MM.1S (cell line): ENCODE measurements around the gene HRG.

ENCODE experiments used
- DNase-seq: peaks from one replicate; pipeline ENCODE4 v3.0.0-alpha.2; 2015
- H2AFZ ChIP-seq: fragments of 300-600 bp; sonication (generic); 2 replicates; pipeline ENCODE4 v1.6.0; 2016; ENCODE audit warnings: antibody characterized with exemption, low read length
- H3F3A ChIP-seq: fragments of 300-600 bp; sonication (generic); 2 replicates; pipeline ENCODE4 v1.6.1; 2016; ENCODE audit warnings: mild to moderate bottlenecking, antibody characterized with exemption, low read length, moderate library complexity, mixed read lengths; ENCODE audit not compliant: insufficient read depth
- H3K27ac ChIP-seq: fragments of 300-600 bp; sonication (generic); 2 replicates; pipeline ENCODE4 v1.5.1; 2016; ENCODE audit warnings: mild to moderate bottlenecking, low read length
- H3K27me3 ChIP-seq: fragments of 300-600 bp; sonication (generic); replicated peaks from 2 replicates; pipeline ENCODE4 v1.6.0; 2016; ENCODE audit warnings: low read length; ENCODE audit not compliant: insufficient read depth
- H3K36me3 ChIP-seq: fragments of 300-600 bp; sonication (generic); replicated peaks from 2 replicates; pipeline ENCODE4 v1.6.1; 2016; ENCODE audit warnings: mild to moderate bottlenecking, low read length, mixed read lengths; ENCODE audit not compliant: insufficient read depth
- H3K4me1 ChIP-seq: fragments of 300-600 bp; sonication (generic); 2 replicates; pipeline ENCODE4 v1.6.1; 2016; ENCODE audit warnings: low read length, mixed read lengths
- H3K4me2 ChIP-seq: fragments of 300-600 bp; sonication (generic); 2 replicates; pipeline ENCODE4 v1.6.0; 2016; ENCODE audit warnings: low read depth, low read length
- H3K4me3 ChIP-seq: fragments of 300-600 bp; sonication (generic); 2 replicates; pipeline ENCODE4 v1.5.1; 2016; ENCODE audit warnings: low read length, mixed read lengths
- H3K79me2 ChIP-seq: fragments of 300-600 bp; sonication (generic); 2 replicates; pipeline ENCODE4 v1.6.1; 2016; ENCODE audit warnings: mixed run types, low read length, mixed read lengths
- H3K9ac ChIP-seq: fragments of 300-600 bp; sonication (generic); 2 replicates; pipeline ENCODE4 v1.6.1; 2016; ENCODE audit warnings: low read length, mixed read lengths
- H3K9me2 ChIP-seq: fragments of 300-600 bp; sonication (generic); replicated peaks from 2 replicates; pipeline ENCODE4 v1.6.1; 2016; ENCODE audit warnings: mild to moderate bottlenecking, low read length, mixed read lengths; ENCODE audit not compliant: insufficient read depth
- H3K9me3 ChIP-seq: fragments of 300-600 bp; sonication (generic); replicated peaks from 2 replicates; pipeline ENCODE4 v1.6.1; 2016; ENCODE audit warnings: mild to moderate bottlenecking, low read length, mixed read lengths; ENCODE audit not compliant: insufficient read depth
- H4K20me1 ChIP-seq: fragments of 300-600 bp; sonication (generic); 2 replicates; pipeline ENCODE4 v1.6.1; 2016; ENCODE audit warnings: mild to moderate bottlenecking, low read length, moderate library complexity, mixed read lengths; ENCODE audit not compliant: insufficient read depth
- EZH2 ChIP-seq: fragments of 300-600 bp; sonication (generic); optimal IDR thresholded peaks from 2 replicates; pipeline ENCODE3; 2017; ENCODE audit warnings: low read depth, mild to moderate bottlenecking, antibody characterized with exemption, low read length, mixed read lengths
- EZH2phosphoT487 ChIP-seq: fragments of 300-600 bp; sonication (generic); IDR thresholded peaks from 2 replicates; pipeline ENCODE4 v1.6.1; 2018; ENCODE audit warnings: antibody characterized with exemption, low read length
- TF ChIP-seq, protein P1 (sequence below): fragments of 300-600 bp; sonication (generic); IDR thresholded peaks from 2 replicates; pipeline ENCODE4 v1.5.1; 2016; ENCODE audit warnings: antibody characterized with exemption, low read length, mixed read lengths

The HRG gene

DNA sequence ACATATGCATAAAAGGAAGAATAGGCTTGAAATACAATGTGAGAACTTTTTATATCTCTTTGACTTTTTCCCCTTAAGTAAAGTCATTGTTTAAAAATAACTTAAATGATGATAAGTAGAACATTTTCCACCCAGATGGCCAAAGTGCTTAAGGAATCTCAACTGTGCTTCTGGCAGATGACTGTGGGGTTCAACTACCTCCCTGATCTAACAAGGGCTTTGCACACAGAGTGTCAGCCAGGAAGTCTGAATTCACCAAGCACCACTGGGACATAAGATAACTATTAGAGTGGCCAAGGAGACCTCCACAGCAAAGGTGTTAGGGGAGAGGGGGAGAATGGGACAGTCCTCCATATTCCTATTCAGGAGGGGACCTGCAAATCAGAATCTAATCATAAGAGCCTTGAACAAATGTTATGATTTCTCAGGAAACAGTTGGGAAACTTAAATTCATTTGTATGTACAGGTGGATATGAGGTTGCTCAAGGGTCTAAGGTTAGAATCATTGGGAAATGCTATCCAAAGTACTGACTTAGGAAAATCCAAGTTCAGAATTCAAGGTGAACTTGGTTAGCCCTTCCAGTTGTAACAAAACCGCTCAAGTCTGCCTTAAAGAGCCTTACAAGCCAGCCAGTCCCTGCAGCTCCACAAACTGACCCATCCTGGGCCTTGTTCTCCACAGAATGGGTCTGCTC is 25.9 kb upstream of the HRG start, which contains the start of gene FETUB:
TSS of gene FETUB (plus strand) at position 622 of the 695 bp plus-strand sequence. CDS start at position 684, 62 bp downstream.
- H3F3A ChIP-seq = peaks cover 11% of the 10 kb centered on the region

DNA sequence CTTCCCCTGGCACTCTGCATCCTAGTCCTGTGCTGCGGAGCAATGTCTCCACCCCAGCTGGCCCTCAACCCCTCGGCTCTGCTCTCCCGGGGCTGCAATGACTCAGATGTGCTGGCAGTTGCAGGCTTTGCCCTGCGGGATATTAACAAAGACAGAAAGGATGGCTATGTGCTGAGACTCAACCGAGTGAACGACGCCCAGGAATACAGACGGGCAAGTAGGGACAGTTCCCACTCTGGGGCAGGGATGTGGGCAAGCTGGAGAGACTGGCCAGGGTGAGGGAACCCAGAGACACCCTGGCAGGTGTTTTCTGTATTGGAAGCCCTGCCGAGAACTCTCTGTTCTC is 25.4 kb upstream of the HRG start:
- no peak overlapping the region for H2AFZ ChIP-seq
- H3K27me3 ChIP-seq = no peaks in the 10 kb centered on the region
- no peak overlapping the region for H3K4me2 ChIP-seq
- peaks cover 37% of the 10 kb centered on the region for H3K4me1 ChIP-seq
- no peaks in the 10 kb centered on the region for H3K9me2 ChIP-seq
- no peaks in the 10 kb centered on the region for H3K9me3 ChIP-seq
- no peaks in the 10 kb centered on the region for H3K79me2 ChIP-seq
- no peak overlapping the region for H3K4me3 ChIP-seq
- peaks cover 11% of the 10 kb centered on the region for H3F3A ChIP-seq
- no peaks in the 10 kb centered on the region for H4K20me1 ChIP-seq
- no peak overlapping the region for H3K27ac ChIP-seq
- no peak overlapping the region for H3K9ac ChIP-seq
- DNase-seq = no peak
- TF ChIP-seq, protein P1, sequence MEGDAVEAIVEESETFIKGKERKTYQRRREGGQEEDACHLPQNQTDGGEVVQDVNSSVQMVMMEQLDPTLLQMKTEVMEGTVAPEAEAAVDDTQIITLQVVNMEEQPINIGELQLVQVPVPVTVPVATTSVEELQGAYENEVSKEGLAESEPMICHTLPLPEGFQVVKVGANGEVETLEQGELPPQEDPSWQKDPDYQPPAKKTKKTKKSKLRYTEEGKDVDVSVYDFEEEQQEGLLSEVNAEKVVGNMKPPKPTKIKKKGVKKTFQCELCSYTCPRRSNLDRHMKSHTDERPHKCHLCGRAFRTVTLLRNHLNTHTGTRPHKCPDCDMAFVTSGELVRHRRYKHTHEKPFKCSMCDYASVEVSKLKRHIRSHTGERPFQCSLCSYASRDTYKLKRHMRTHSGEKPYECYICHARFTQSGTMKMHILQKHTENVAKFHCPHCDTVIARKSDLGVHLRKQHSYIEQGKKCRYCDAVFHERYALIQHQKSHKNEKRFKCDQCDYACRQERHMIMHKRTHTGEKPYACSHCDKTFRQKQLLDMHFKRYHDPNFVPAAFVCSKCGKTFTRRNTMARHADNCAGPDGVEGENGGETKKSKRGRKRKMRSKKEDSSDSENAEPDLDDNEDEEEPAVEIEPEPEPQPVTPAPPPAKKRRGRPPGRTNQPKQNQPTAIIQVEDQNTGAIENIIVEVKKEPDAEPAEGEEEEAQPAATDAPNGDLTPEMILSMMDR = no peak
- TF ChIP-seq EZH2phosphoT487 = no peak
- TF ChIP-seq EZH2 = no peak
- no peaks in the 10 kb centered on the region for H3K36me3 ChIP-seq

More for the DNA sequence above, 25.9 kb upstream of the HRG start, which contains the start of gene FETUB:
- Histone ChIP-seq H3K4me1 (peaks cover 33% of the 10 kb centered on the region), H2AFZ (no peak within 1 kb of the TSS), H3K9me3 (no peaks in the 10 kb centered on the region), H3K4me3 (no peak within 1 kb of the TSS), H3K27me3 (no peaks in the 10 kb centered on the region), H4K20me1 (no peaks in the 10 kb centered on the region), H3K9me2 (no peaks in the 10 kb centered on the region), H3K9ac (no peak within 1 kb of the TSS), H3K27ac (no peak within 1 kb of the TSS), H3K4me2 (no peak within 1 kb of the TSS), H3K79me2 (no peaks in the 10 kb centered on the region), H3K36me3 (no peaks in the 10 kb centered on the region)
- no peak for DNase-seq
- no peak for TF ChIP-seq EZH2
- TF ChIP-seq, protein P1 = no peak
- no peak for TF ChIP-seq EZH2phosphoT487

DNA sequence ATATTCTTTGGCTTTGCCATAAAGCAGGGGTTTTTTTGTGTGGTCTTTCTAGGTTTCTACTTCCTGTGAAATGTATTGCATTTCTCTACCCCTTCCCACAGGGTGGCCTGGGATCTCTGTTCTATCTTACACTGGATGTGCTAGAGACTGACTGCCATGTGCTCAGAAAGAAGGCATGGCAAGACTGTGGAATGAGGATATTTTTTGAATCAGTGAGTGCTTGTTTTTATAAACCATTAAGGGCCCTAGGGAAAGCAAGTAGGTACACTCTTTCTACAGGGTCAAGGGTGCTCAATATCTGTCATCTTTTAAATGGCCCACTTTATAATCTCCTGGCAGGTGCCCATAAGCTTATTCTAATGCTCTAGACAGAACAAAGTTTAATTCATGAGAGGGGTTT is 24.9 kb upstream of the HRG start:
- H3K4me1 ChIP-seq = peaks cover 38% of the 10 kb centered on the region
- H3K9ac ChIP-seq = no peak overlapping the region
- no peaks in the 10 kb centered on the region for H3K27me3 ChIP-seq
- no peaks in the 10 kb centered on the region for H3K9me2 ChIP-seq
- H3K27ac ChIP-seq = no peak overlapping the region
- H2AFZ ChIP-seq = no peak overlapping the region
- no peak overlapping the region for H3K4me2 ChIP-seq
- H4K20me1 ChIP-seq = no peaks in the 10 kb centered on the region
- H3F3A ChIP-seq = peaks cover 11% of the 10 kb centered on the region
- no peaks in the 10 kb centered on the region for H3K36me3 ChIP-seq
- H3K9me3 ChIP-seq = no peaks in the 10 kb centered on the region
- TF ChIP-seq EZH2phosphoT487 (no peak), EZH2 (no peak)
- TF ChIP-seq, protein P1 = no peak
- H3K4me3 ChIP-seq = no peak overlapping the region
- H3K79me2 ChIP-seq = no peaks in the 10 kb centered on the region
- DNase-seq = no peak
